ENCODE data around the gene MED15.

The MED15 gene

DNA sequence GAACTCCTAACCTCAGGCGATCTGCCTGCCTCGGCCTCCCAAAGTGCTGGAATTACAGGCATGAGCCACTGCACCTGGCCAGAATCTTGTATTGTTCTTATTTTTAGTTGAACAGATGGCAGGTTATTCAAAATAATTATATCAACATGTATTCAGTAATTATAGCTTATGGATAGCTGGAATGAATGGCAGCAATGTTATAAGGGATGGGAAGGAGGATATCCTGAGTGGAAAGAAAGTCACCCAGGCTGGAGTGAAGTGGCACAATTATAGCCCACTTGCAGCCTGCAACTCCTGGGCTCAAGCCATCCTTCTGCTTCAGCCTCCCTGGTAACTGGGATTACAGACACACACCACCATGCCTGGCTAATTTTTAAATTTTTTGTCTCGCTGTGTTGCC, 88.1 kb downstream of the MED15 start:
- TF ChIP-seq, protein P1, sequence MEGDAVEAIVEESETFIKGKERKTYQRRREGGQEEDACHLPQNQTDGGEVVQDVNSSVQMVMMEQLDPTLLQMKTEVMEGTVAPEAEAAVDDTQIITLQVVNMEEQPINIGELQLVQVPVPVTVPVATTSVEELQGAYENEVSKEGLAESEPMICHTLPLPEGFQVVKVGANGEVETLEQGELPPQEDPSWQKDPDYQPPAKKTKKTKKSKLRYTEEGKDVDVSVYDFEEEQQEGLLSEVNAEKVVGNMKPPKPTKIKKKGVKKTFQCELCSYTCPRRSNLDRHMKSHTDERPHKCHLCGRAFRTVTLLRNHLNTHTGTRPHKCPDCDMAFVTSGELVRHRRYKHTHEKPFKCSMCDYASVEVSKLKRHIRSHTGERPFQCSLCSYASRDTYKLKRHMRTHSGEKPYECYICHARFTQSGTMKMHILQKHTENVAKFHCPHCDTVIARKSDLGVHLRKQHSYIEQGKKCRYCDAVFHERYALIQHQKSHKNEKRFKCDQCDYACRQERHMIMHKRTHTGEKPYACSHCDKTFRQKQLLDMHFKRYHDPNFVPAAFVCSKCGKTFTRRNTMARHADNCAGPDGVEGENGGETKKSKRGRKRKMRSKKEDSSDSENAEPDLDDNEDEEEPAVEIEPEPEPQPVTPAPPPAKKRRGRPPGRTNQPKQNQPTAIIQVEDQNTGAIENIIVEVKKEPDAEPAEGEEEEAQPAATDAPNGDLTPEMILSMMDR (IDR thresholded peaks at IDR 0.05): no peak

DNA sequence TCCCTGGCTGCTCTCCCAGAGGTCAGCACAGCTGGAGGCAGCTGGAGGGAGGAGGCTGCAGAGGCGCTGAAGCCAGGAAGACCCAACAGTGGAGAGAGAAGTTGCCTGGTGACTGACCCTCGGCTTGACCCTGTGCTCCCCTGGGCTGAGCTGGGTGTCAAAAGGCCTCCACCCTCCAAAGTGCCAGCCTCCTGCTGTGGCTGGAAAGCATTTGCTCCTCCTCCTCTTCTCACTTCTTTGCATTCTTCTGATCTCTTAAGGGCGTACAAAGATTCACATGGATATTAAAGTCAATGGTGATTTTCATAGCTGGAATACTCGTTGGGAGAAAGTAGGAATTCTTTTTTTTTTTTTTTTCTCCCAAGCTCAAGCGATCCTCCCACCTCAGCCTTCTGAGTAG, 91.7 kb downstream of the MED15 start:
- TF ChIP-seq, protein P1 (IDR thresholded peaks at IDR 0.05): no peak

DNA sequence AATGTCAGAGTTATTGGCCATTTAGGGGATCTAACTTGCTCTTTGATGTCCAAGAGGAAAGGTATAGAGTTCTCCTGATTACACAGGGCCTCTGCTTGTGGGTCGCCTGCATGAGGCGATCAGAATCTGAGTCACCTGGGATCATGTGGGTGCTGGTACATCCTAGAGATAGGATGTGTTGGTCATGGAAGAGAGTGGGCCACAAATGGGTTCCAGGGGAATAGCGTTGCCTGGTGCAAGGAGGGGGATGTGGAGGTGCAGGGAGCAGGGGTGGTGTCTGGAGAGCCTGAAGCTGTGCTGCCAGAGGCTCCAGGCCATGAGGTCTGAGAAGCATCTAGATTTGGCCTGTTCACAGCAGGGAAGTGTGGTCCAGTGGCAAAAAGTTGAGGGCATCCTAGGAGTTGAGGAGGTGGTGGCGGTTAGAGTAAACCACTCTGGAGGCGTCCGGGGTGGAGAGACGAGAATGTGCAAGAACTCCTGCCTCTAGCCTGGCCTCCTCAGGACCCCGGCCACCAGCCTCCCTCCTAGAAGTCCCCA, 92.8 kb downstream of the MED15 start:
- TF ChIP-seq, protein P1 (IDR thresholded peaks at IDR 0.05): no peak

DNA sequence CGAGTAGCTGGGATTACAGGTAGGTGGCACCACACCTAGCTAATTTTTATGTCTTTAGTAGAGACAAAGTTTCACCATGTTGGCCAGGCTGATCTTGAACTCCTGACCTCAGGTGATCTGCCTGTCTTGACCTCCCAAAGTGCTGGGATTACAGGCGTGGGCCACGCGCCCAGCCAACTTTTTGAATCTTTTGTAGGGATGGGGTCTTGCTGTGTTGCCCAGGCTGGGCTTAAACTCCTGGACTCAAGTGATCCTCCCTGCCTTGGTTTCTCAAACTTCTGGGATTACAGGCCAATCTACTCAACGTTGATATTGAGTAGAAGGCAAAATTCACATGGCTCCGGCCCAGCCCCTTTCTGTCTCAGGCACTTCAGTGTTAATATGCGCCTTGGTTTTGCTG, 93.9 kb downstream of the MED15 start:
- TF ChIP-seq, protein P1 (IDR thresholded peaks at IDR 0.05): no peak

DNA sequence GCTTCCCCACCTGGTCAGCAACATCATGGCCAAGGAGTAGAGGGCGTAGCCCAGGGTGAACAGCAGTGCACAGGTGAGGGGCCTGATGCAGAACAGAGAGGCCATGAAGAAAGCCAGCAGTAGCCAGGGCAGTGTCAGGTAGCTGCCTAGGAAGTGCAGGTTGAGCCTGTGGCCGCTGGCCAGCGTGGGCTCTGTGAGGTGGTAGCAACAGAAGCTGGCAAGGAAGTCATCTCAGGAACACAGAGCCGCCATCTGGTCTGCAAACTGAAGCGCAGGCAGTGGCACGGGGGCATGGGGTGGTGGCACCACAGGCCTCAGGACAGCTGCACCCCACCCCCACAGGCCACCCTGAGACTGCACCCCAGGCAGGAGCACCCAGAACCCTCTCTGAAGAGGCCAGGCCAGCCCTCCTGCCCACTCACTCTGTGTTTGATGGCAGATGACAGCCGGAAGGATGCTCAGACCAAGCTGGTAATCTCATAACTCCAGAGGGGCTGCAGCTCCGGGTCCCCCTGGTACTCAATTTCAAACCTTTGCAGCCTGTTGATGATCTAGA, 95.3 kb downstream of the MED15 start:
- TF ChIP-seq, protein P1 (IDR thresholded peaks at IDR 0.05): no peak

DNA sequence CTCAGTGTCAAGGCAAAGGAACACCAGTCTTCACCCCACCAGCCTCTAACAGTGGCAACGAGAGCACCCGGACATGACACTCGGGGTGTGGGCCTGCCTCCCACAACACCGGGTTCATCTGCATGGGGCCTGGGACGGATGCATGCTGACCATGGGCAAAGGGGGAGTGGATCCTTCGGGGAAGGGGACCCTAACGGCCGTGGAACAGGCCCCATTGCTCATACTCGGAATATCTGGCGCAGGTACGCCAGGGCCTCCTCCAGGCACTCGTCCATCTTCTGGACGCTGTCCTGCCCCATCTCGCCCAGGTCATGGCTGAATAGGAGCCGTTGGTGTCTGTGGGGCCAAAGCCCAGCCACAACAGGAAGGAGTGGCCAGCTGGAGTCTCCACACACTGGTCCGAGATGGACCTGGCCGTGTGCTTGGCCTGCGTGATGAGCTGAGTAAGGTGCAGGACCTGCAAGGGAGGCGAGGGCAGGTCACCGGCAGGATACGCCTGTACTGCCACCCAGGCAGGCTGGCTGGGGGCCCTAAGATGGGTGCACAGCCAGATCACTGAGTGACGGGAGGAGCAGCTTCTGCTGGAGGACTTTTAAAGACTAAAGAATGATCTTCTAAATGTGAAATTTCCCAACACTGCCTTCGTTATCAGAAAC, 96.8 kb downstream of the MED15 start:
- TF ChIP-seq, protein P1 (IDR thresholded peaks at IDR 0.05): no peak

DNA sequence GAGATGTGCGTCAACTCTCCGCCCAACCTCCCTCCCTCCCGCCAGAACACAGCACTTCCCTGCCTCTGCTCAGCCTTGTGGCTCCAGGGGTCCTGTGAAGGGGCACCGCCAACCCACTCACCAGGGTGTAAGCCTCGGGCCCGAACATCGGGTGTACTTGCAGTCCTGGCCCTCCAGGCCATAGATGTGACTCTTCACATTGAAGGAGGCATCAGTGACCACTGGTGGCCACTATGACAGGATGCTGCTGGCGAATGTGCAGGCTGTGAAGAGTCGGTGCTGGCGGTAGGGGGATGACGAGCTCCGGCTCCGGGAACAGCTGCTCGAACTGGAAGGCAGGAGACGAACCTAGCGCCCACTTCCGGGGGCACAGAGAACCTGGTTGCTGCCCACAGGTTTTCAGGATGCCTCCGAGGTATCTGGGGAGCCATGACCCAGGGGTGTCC, 97.4 kb downstream of the MED15 start:
- TF ChIP-seq, protein P1 (IDR thresholded peaks at IDR 0.05): no peak
